Smooth muscle cell (in vitro differentiated cells): ENCODE measurements around the gene INTS6L. TPM values are rescaled to one million over a fixed set of nuclear protein-coding genes. Genes with fewer than 3 reads are reported as not detected.
A peak's percentile ranks its signal among the peaks of the same experiment; 100 is the strongest.

ENCODE experiments used
- DNase-seq: peaks from one replicate; lab custom pipeline; 2025; ENCODE audit not compliant: unreplicated experiment; lab: John Stamatoyannopoulos, UW
- H2AFZ ChIP-seq: fragments of 200-600 bp; sonication (generic); 2 replicates; pipeline ENCODE4 v1.6.0; 2016; ENCODE audit warnings: antibody characterized with exemption, low read depth, mild to moderate bottlenecking
- H3F3A ChIP-seq: fragments of 200-600 bp; sonication (generic); 2 replicates; pipeline ENCODE4 v1.6.0; 2017; ENCODE audit warnings: antibody characterized with exemption, low read depth
- H3K27ac ChIP-seq: fragments of 200-600 bp; sonication (generic); 2 replicates; pipeline ENCODE4 v1.5.1; 2016; ENCODE audit warnings: low read depth, mild to moderate bottlenecking
- H3K27me3 ChIP-seq: fragments of 200-600 bp; sonication (generic); 2 replicates; pipeline ENCODE4 v1.6.1; 2016; ENCODE audit warnings: low read depth, mild to moderate bottlenecking
- H3K36me3 ChIP-seq: fragments of 200-600 bp; sonication (generic); 2 replicates; pipeline ENCODE4 v1.5.1; 2016; ENCODE audit warnings: low read depth
- H3K4me1 ChIP-seq: fragments of 200-600 bp; sonication (generic); 2 replicates; pipeline ENCODE4 v1.5.1; 2016; ENCODE audit warnings: low read depth
- H3K4me2 ChIP-seq: fragments of 200-600 bp; sonication (generic); 2 replicates; pipeline ENCODE4 v1.6.0; 2016; ENCODE audit warnings: mild to moderate bottlenecking
- H3K4me3 ChIP-seq: fragments of 200-600 bp; sonication (generic); 2 replicates; pipeline ENCODE4 v1.5.1; 2016; ENCODE audit warnings: mild to moderate bottlenecking
- H3K79me2 ChIP-seq: fragments of 200-600 bp; sonication (generic); 2 replicates; pipeline ENCODE4 v1.6.0; 2016; ENCODE audit warnings: low read depth, mild to moderate bottlenecking
- H3K9ac ChIP-seq: fragments of 200-600 bp; sonication (generic); 2 replicates; pipeline ENCODE4 v1.6.0; 2016; ENCODE audit warnings: low read depth
- H3K9me3 ChIP-seq: fragments of 200-600 bp; sonication (generic); replicated peaks from 2 replicates; pipeline ENCODE4 v1.5.1; 2016; ENCODE audit warnings: low read depth
- H4K20me1 ChIP-seq: fragments of 200-600 bp; sonication (generic); 2 replicates; pipeline ENCODE4 v1.6.0; 2016; ENCODE audit warnings: low read depth
- CTCF ChIP-seq: fragments of 200-600 bp; sonication (generic); IDR thresholded peaks from 2 replicates; pipeline ENCODE4 v1.5.1; 2017; ENCODE audit warnings: borderline replicate concordance, mild to moderate bottlenecking, antibody characterized with exemption; ENCODE audit not compliant: insufficient read depth, poor library complexity, severe bottlenecking
- WGBS: methylation state at CpG from one replicate; pipeline ENCODE4 v1.1.7; 2016; ENCODE audit warnings: low lambda C conversion rate; 5-methylcytosine and 5-hydroxymethylcytosine counted together
- polyA plus RNA-seq: library from polyadenylated mRNA; unstranded; fragments of >200 nt; fragmentation: Nextera tagmentation; extraction: Ambion mirVana; gene quantifications from 2 replicates; pipeline ENCODE4 v1.2.1, GENCODE V29; 2016
- total RNA-seq: library from RNA; depleted of rRNA; stranded (reverse); fragments of >200 nt; gene quantifications from 2 replicates; pipeline ENCODE4 v1.2.3, GENCODE V29; 2014

The INTS6L gene
- total and polyA plus RNA-seq, 2 experiments from 2014 or later, result 4.9 to 20.5 TPM

- no peaks in the 10 kb centered on the region for H3K79me2 ChIP-seq
- no peaks in the 10 kb centered on the region for H3K27me3 ChIP-seq
- peak overlapping the region; percentile 80 for H3K4me2 ChIP-seq
- no peak for TF ChIP-seq CTCF
- peak overlapping the region; percentile 97 for H3K27ac ChIP-seq
- peak; percentile 50 for DNase-seq
- H3K4me1 ChIP-seq, result no peaks in the 10 kb centered on the region
- peak overlapping the region; percentile 90 for H2AFZ ChIP-seq
- peaks cover 10% of the 10 kb centered on the region for H4K20me1 ChIP-seq
- peak overlapping the region; percentile 89 for H3K9ac ChIP-seq
- peak overlapping the region; percentile 69 for H3K4me3 ChIP-seq
- 42% methylated on average over 59 of the region's 73 CpGs for WGBS
- no peaks in the 10 kb centered on the region for H3K9me3 ChIP-seq
- H3F3A ChIP-seq, result no peaks in the 10 kb centered on the region
- no peaks in the 10 kb centered on the region for H3K36me3 ChIP-seq
These were observed 1.1 kb downstream of the INTS6L start for GRCh38 chrX:135521405-135522131.

- peak overlapping the region; percentile 97 for H3K27ac ChIP-seq
- no peak for DNase-seq
- no peaks in the 10 kb centered on the region for H3K36me3 ChIP-seq
- H3K4me2 ChIP-seq, result peak overlapping the region; percentile 80
- 31% methylated on average over 9 of the region's 9 CpGs for WGBS
- no peaks in the 10 kb centered on the region for H3F3A ChIP-seq
- peaks cover 10% of the 10 kb centered on the region for H4K20me1 ChIP-seq
- H3K4me3 ChIP-seq, result peak overlapping the region; percentile 69
- peak overlapping the region; percentile 89 for H3K9ac ChIP-seq
- no peak for TF ChIP-seq CTCF
- H3K4me1 ChIP-seq, result no peaks in the 10 kb centered on the region
- no peaks in the 10 kb centered on the region for H3K9me3 ChIP-seq
- H3K27me3 ChIP-seq, result no peaks in the 10 kb centered on the region
- H2AFZ ChIP-seq, result peak overlapping the region; percentile 90
- no peaks in the 10 kb centered on the region for H3K79me2 ChIP-seq
These were observed 1.7 kb downstream of the INTS6L start for GRCh38 chrX:135522132-135522530.

GRCh38 chrX:135522878-135523693, 2.6 kb downstream of the INTS6L start:
- Histone ChIP-seq H3K27ac (peak overlapping the region; percentile 97), H3K4me1 (no peaks in the 10 kb centered on the region), H3K9me3 (no peaks in the 10 kb centered on the region), H3K4me3 (peak overlapping the region; percentile 69), H3K4me2 (peak overlapping the region; percentile 80), H3K36me3 (no peaks in the 10 kb centered on the region), H3F3A (no peaks in the 10 kb centered on the region), H4K20me1 (peaks cover 10% of the 10 kb centered on the region), H3K9ac (peak overlapping the region; percentile 89), H3K79me2 (no peaks in the 10 kb centered on the region), H2AFZ (no peak overlapping the region), H3K27me3 (no peaks in the 10 kb centered on the region)
- 68% methylated on average over 19 of the region's 20 CpGs for WGBS
- TF ChIP-seq CTCF, result no peak
- no peak for DNase-seq
